HS-27A (cell line): ENCODE results near the gene LIG3.
"Not testable (repeated sequence)": the region's sequence is repeated elsewhere in the genome, so short reads cannot be mapped to it uniquely, and the experiment has no call there.

Experiments used
- DNase-seq: peaks from one replicate; pipeline ENCODE4 v3.0.0-alpha.2; 2012; ENCODE audit warnings: low read depth, missing footprints

Gene LIG3

GRCh38 chr17:35044181-35044580, 63.9 kb downstream of the LIG3 start:
- DNase-seq = no peak

GRCh38 chr17:35045458-35045979, 65.2 kb downstream of the LIG3 start:
- not testable (repeated sequence) for DNase-seq

DNA sequence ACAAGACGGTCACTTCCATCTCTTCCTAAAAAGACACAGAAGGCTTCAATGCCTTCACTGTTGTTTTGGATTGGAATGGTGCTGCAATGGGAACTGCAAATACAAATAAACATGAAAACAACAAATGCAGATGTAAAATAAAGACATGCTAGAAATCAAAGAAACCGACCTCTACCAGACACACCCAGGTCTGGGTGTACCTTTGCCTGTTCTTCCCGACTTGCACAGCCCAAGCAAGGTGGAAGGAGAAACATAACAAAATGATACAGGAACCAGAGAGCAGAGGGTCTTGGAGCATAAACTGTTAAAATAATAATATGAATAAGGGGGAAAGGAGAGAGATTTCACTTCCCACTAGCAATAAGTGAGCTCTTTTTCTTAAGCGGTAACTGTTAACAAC, 65.9 kb downstream of the LIG3 start:
- no peak for DNase-seq

GRCh38 chr17:35046740-35047283, 66.5 kb downstream of the LIG3 start:
- no peak for DNase-seq

DNA sequence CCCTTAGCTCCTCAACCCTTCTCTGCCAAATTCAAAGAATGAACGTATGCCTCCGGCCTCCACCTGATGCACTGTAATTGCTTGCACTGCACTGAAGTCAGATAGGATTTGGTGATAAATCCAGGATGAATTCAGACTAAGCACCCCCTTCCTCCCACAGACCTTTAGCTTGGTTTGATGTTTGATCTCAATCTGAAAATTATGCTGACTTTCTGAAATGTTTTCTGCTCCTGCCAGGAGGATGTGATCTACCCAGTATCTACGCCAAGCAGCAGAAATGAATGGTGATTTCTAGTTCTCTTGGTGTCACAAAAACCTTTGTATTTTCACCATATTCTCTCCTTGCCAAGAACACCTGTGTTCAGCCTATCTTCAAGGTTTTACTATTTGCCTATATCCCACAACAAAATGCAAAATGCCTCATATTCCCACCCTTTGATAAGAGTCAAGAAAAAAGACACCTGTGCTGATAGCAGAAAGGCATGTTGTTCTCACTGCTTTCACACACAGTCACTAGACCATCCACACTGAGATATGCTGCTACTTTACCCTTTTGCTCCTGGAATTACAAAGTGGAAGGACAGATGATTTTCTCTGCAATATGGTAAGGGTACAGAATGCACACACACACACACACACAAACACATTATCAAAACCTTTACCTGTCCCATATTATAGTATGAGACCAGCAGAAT, 68.5 kb downstream of the LIG3 start:
- DNase-seq = no peak

- DNase-seq = no peak
These were observed 69.9 kb downstream of the LIG3 start for GRCh38 chr17:35050170-35050569.

GRCh38 chr17:35051183-35051578, 70.9 kb downstream of the LIG3 start:
- DNase-seq = no peak

DNA sequence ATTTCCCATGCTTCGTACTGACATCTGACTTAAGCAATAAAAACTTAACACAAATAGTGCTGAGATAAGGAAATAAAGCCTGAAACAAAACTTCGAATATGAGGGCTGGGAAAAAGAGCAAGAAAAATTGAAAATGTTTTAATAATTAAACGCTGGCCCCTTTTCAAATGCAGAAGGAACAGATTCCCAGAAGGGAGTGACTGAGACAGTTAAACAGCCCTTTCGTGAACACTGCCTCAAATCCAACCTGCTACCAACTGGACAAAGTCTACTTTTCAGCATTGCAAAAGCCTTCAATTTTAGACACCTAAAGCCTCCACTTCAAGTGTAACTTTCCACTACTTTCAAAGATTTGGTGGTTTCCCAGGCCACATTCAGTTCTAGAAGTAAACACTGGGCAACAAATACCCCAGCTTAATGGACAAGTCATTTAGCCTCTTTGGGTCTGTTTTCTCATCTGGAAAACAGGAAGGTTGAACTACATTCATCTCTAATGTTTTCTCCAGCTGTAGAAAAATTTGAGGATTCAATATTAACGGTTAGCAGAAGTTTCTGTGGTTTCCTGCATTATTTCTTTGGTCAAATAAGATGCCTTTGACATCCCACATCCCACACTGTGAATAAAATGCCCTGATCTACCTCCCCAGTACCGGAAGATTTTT, 71.4 kb downstream of the LIG3 start:
- DNase-seq = no peak

DNA sequence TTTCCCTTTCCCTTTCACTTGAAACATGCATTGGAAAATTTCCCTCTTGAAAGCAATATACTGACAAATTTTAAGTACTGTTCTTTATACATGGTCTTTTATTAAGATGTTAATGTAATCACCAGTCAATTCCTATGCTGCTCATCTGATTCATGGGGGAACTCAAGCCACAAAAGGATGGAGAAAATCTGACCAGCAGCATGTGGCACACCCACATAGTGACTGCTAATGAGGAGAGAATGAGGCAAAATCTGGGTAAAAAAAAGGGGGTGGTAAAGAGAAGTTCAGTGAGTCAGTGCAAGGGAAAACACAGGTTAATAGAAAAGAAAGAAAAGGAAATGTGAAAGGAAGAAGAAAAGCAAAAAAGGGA, 71.9 kb downstream of the LIG3 start:
- no peak for DNase-seq

DNA sequence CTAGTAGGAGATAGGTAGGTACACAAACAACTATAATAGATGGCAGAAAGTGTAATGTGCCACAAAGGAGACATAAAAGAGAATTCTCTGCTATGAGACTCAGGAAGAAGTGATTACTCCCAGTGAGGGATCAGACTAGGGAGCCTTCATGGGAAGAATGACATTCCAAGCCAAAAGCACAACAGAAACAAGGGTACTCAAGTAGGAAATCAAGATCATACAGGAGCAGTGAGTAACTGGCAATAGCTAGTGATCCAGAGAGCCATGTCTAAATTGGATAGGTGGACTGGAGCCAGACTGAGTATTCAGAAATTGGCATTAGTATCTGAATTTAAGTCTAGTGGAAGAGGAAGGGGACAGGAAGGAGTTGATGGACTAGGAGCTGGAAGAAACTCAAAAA, 72.5 kb downstream of the LIG3 start:
- no peak for DNase-seq

DNA sequence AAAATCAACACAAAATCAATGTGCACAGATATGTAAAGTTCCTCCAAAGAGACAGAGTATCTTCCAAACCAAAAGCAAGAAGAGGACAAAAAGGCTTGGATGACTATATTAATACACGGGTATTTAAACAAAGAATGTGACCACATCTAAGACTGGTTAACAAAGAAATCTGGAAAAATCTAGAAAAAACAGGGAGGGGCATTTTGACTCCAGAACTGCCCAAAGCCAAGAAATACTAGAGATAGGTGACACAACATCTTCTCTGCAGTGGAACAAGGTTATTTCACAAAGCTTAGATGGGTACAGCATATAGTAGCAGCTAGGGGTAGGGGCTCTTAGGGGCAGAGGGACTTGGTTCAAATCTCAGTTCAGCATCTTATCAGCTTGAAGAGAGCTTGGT, 72.9 kb downstream of the LIG3 start:
- no peak for DNase-seq

DNA sequence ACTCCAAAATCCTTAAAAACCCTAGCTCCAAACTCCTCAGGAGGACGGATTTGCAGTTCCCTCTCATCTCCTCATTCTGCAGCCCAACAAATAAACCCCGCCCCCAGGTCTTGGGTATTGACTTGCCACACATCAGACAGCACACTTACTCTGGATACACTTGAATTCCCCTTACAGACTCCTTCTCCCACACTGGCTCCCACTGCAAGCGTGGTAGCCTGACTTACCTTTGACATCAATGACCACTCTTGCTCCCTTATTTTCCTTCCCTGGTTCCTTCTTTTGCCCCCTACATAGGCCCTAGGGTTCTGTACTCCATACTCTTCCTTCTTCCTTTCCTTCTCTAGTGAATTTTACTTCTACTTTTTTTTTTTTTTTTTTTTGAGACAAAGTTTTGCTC, 75.7 kb downstream of the LIG3 start:
- no peak for DNase-seq

DNA sequence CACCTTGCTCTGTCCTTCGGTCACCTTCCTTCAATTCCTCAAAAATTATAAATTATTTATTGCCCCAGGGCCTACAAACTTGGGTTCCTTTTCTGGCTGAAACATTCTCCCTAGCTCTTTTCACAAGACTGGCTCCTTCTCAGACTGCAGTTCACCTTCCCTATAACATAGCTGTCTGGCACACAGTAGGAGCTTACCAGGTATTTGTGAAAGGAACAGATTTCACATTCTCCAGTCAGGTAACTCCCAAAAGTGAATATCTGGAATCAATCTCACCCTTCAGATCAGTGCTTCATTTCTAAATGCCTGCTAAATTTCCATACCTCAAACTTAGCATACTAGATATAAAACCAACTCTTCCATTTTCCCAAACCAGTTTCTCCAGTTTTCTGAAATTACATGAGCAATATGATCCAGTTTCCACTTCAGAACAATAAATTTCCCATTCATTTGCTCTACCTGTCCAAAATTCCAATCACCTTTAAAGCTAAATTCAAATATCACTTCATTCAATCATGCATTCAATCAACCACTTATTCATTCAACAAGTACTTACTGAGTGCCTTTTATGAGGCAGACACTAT, 77.1 kb downstream of the LIG3 start:
- DNase-seq = no peak
